K562 (cell line): Measurements from ENCODE around the gene CARS2.
"Not testable (repeated sequence)": the region's sequence is repeated elsewhere in the genome, so short reads cannot be mapped to it uniquely, and the experiment has no call there.

ENCODE experiments used
- CBX8 ChIP-seq: fragments of 200-600 bp; sonication (generic); IDR thresholded peaks from 2 replicates; pipeline ENCODE4 v1.6.1; 2012; ENCODE audit warnings: borderline replicate concordance, mixed run types, low read depth, mild to moderate bottlenecking, moderate library complexity, mixed read lengths, low read length, control low read depth, inconsistent platforms; ENCODE audit not compliant: poor library complexity, severe bottlenecking; ENCODE audit errors: extremely low read depth
- EZH2 ChIP-seq: IDR thresholded peaks from 2 replicates; pipeline ENCODE4 v1.6.1; 2012; ENCODE audit warnings: low read depth, mild to moderate bottlenecking, inconsistent platforms, low read length, borderline replicate concordance
- FOXM1 ChIP-seq, 2 experiments: fragments of 450-650 bp in 1 of 2; sonication (generic) in 1 of 2; formaldehyde crosslinking in 1 of 2; IDR thresholded peaks; 2 replicates each; pipeline versions ENCODE4 v1.6.1 to v1.9.0; 2017 to 2022; ENCODE audit warnings: low read depth in 2 of 2, mild to moderate bottlenecking in 2 of 2, missing genetic modification reagents in 1 of 2, moderate library complexity in 1 of 2
- FOXP1 ChIP-seq: sonication (generic); formaldehyde crosslinking; IDR thresholded peaks from 2 replicates; pipeline ENCODE4 v1.8.0; 2022; ENCODE audit warnings: mild to moderate bottlenecking, missing genetic modification reagents
- HNRNPL ChIP-seq: fragments of 200-400 bp; formaldehyde crosslinking; IDR thresholded peaks from 2 replicates; pipeline ENCODE4 v1.6.1; 2017; ENCODE audit warnings: low read depth, mild to moderate bottlenecking, low read length
- NRF1 ChIP-seq, 2 experiments: fragments of 450-650 bp; IDR thresholded peaks in 1 of 2; conservative IDR thresholded peaks in 1 of 2; 2 replicates each; pipeline ENCODE4 v1.6.1; 2014; ENCODE audit warnings: mild to moderate bottlenecking in 2 of 2
- PHF8 ChIP-seq: fragments of 200-600 bp; sonication (generic); IDR thresholded peaks from 2 replicates; pipeline ENCODE4 v1.6.1; 2012; ENCODE audit warnings: mixed run types, mild to moderate bottlenecking, inconsistent platforms, low read length, moderate library complexity, borderline replicate concordance
- PRMT5 ChIP-seq: sonication (generic); formaldehyde crosslinking; IDR thresholded peaks from 2 replicates; pipeline ENCODE4 v1.5.0; 2020; ENCODE audit warnings: missing genetic modification reagents
- RAD21 ChIP-seq, 2 experiments: fragments of 250-450 bp in 1 of 2; fragments of 450-650 bp in 1 of 2; sonication (Bioruptor Pico) in 1 of 2; formaldehyde crosslinking in 1 of 2; IDR thresholded peaks in 1 of 2; conservative IDR thresholded peaks in 1 of 2; 2 replicates each; pipeline versions ENCODE4 v1.4.0 to v1.8.0; 2020 to 2022; ENCODE audit warnings: mild to moderate bottlenecking in 2 of 2, moderate library complexity in 1 of 2
- STAT5B ChIP-seq: fragments of 250-450 bp; sonication (Bioruptor Pico); IDR thresholded peaks from 2 replicates; pipeline ENCODE4 v1.8.0; 2021; ENCODE audit warnings: mild to moderate bottlenecking, inconsistent platforms
- TRIM24 ChIP-seq, 2 experiments: fragments of 450-650 bp; IDR thresholded peaks; 2 replicates each; pipeline ENCODE4 v1.6.1; 2016
- TF ChIP-seq, protein P1 (sequence below): sonication (generic); formaldehyde crosslinking; IDR thresholded peaks from 2 replicates; pipeline ENCODE4 v1.8.0; 2022; ENCODE audit warnings: missing genetic modification reagents, mild to moderate bottlenecking, borderline replicate concordance
- TF ChIP-seq, protein P2 (sequence below), 3 experiments: IDR thresholded peaks in 2 of 3; conservative IDR thresholded peaks in 1 of 3; 2 replicates each; pipeline ENCODE4 v1.5.1; 2011 to 2012; ENCODE audit warnings: low read length in 3 of 3, mild to moderate bottlenecking in 3 of 3, control low read depth in 2 of 3, improper control_type of control experiment in 1 of 3, inconsistent platforms in 1 of 3, low read depth in 1 of 3, mixed read lengths in 1 of 3, moderate library complexity in 1 of 3; ENCODE audit not compliant: insufficient read depth in 2 of 3
- TF ChIP-seq, protein P3 (sequence below), 2 experiments: IDR thresholded peaks; 2 replicates each; pipeline ENCODE4 v1.6.1; 2012; ENCODE audit warnings: improper control_type of control experiment in 2 of 2, low read depth in 2 of 2, low read length in 2 of 2, borderline replicate concordance in 1 of 2

DNA sequence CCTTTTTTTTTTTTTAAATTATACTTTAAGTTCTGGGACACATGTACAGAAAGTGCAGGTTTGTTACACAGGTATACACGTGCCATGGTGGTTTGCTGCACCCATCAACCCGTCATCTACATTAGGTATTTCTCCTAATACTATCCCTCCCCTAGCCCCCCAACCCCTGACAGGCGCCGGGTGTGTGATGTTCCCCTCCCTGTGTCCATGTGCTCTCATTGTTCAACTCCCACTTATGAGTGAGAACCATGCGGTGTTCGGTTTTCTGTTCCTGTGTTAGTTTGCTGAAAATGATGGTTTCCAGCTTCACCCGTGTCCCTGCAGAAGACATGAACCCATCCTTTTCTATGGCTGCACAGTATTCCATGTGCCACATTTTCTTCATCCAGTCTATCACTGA is 10.1 kb downstream of the CARS2 start:
- TF ChIP-seq, protein P1, sequence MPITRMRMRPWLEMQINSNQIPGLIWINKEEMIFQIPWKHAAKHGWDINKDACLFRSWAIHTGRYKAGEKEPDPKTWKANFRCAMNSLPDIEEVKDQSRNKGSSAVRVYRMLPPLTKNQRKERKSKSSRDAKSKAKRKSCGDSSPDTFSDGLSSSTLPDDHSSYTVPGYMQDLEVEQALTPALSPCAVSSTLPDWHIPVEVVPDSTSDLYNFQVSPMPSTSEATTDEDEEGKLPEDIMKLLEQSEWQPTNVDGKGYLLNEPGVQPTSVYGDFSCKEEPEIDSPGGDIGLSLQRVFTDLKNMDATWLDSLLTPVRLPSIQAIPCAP (CRISPR knock-in tag), result not testable (repeated sequence)
- not testable (repeated sequence) for TF ChIP-seq PRMT5 (CRISPR knock-in tag); PHF8; NRF1 (conservative IDR thresholded peaks at IDR 0.05 in 1 of 2, IDR thresholded peaks at IDR 0.05 in 1 of 2); FOXM1 (IDR thresholded peaks at IDR 0.05; ENCODE audit: low read depth); FOXM1 (CRISPR knock-in tag; IDR thresholded peaks at IDR 0.05; ENCODE audit: low read depth); EZH2; STAT5B; RAD21 (CRISPR knock-in tag; conservative IDR thresholded peaks at IDR 0.05 in 1 of 2, IDR thresholded peaks at IDR 0.05 in 1 of 2); HNRNPL; CBX8; TRIM24 (IDR thresholded peaks at IDR 0.05); FOXP1
- TF ChIP-seq, protein P2, sequence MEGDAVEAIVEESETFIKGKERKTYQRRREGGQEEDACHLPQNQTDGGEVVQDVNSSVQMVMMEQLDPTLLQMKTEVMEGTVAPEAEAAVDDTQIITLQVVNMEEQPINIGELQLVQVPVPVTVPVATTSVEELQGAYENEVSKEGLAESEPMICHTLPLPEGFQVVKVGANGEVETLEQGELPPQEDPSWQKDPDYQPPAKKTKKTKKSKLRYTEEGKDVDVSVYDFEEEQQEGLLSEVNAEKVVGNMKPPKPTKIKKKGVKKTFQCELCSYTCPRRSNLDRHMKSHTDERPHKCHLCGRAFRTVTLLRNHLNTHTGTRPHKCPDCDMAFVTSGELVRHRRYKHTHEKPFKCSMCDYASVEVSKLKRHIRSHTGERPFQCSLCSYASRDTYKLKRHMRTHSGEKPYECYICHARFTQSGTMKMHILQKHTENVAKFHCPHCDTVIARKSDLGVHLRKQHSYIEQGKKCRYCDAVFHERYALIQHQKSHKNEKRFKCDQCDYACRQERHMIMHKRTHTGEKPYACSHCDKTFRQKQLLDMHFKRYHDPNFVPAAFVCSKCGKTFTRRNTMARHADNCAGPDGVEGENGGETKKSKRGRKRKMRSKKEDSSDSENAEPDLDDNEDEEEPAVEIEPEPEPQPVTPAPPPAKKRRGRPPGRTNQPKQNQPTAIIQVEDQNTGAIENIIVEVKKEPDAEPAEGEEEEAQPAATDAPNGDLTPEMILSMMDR (IDR thresholded peaks at IDR 0.05 in 2 of 3, conservative IDR thresholded peaks at IDR 0.05 in 1 of 3; ENCODE audit: insufficient read depth in 2 of 3, low read depth in 1 of 3, low read length in 3 of 3), result not testable (repeated sequence)
- TF ChIP-seq, protein P3, sequence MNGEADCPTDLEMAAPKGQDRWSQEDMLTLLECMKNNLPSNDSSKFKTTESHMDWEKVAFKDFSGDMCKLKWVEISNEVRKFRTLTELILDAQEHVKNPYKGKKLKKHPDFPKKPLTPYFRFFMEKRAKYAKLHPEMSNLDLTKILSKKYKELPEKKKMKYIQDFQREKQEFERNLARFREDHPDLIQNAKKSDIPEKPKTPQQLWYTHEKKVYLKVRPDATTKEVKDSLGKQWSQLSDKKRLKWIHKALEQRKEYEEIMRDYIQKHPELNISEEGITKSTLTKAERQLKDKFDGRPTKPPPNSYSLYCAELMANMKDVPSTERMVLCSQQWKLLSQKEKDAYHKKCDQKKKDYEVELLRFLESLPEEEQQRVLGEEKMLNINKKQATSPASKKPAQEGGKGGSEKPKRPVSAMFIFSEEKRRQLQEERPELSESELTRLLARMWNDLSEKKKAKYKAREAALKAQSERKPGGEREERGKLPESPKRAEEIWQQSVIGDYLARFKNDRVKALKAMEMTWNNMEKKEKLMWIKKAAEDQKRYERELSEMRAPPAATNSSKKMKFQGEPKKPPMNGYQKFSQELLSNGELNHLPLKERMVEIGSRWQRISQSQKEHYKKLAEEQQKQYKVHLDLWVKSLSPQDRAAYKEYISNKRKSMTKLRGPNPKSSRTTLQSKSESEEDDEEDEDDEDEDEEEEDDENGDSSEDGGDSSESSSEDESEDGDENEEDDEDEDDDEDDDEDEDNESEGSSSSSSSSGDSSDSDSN (IDR thresholded peaks at IDR 0.05; ENCODE audit: borderline replicate concordance in 1 of 2, low read depth in 2 of 2, low read length in 2 of 2), result not testable (repeated sequence)
